Breast epithelium (tissue), 3 donors: ENCODE data around the gene SELPLG.

ENCODE experiments used
- CTCF ChIP-seq, 3 donors: fragments of 450-650 bp; IDR thresholded peaks; one replicate each; pipeline ENCODE4 v1.5.1; 2016 to 2017; ENCODE audit warnings: antibody characterized with exemption in 3 of 3, mild to moderate bottlenecking in 3 of 3, moderate library complexity in 3 of 3
- POLR2A ChIP-seq: fragments of 450-650 bp; IDR thresholded peaks from one replicate; pipeline ENCODE4 v1.6.1; 2016; ENCODE audit warnings: antibody characterized with exemption, mild to moderate bottlenecking, moderate library complexity
- POLR2AphosphoS5 ChIP-seq, 3 donors: sonication (generic); formaldehyde crosslinking; IDR thresholded peaks; one replicate each; pipeline ENCODE4 v1.6.1; 2017; ENCODE audit warnings: antibody characterized with exemption in 3 of 3

- TF ChIP-seq CTCF (IDR thresholded peaks at IDR 0.05) (no peak), POLR2A (no peak), POLR2AphosphoS5 (IDR thresholded peaks at IDR 0.05) (no peak)
These were observed 25.6 kb downstream of the SELPLG start for GRCh38 chr12:108607981-108608600.
